Measurements from ENCODE around the gene SMYD3. TPM values are rescaled to one million over a fixed set of nuclear protein-coding genes. Genes with fewer than 3 reads are reported as not detected.

SMYD3 gene
- total RNA-seq, 6 experiments from 2014 or later = 6.3 to 10.0 (median 6.6) TPM

DNA sequence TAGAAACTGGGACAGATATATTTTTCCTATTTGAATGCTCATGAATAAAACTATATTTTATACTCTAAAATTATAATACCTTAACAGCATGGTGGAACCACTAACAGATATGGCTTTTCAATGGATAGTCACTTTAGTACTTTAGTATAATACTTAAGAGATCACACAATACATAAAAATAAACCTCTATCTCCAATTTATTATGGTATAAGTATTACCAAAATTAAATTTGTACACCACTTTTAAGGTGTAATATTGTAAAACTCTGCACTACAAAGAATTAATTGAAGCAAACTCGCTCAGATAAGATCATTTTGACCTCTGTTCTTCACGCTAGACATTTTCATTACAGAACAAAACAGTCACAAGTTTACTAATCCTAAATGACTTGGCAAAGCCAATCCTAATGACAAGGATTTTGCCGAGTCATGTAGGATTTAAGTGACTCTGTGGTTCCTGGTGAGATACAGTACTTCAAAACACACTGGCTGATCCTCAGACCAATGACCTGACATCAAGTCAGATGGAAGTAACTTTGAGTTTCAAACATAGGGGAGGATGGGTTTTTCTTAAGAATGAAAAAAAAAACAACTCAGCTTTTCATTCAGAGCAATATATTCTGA lies 200.6 kb downstream of the SMYD3 start:
- DNase-seq (no peak), ATAC-seq (no peak)
- Histone ChIP-seq H3K36me3 (no peaks in the 10 kb centered on the region), H3K4me3 (no peak overlapping the region), H3K9me3 (no peaks in the 10 kb centered on the region), H3K4me1 (peaks cover 0 to 6% (median 3%) of the 10 kb centered on the region in 4 donors), H3K27me3 (no peaks in the 10 kb centered on the region), H3K27ac (no peak overlapping the region)
- TF ChIP-seq, protein P1, sequence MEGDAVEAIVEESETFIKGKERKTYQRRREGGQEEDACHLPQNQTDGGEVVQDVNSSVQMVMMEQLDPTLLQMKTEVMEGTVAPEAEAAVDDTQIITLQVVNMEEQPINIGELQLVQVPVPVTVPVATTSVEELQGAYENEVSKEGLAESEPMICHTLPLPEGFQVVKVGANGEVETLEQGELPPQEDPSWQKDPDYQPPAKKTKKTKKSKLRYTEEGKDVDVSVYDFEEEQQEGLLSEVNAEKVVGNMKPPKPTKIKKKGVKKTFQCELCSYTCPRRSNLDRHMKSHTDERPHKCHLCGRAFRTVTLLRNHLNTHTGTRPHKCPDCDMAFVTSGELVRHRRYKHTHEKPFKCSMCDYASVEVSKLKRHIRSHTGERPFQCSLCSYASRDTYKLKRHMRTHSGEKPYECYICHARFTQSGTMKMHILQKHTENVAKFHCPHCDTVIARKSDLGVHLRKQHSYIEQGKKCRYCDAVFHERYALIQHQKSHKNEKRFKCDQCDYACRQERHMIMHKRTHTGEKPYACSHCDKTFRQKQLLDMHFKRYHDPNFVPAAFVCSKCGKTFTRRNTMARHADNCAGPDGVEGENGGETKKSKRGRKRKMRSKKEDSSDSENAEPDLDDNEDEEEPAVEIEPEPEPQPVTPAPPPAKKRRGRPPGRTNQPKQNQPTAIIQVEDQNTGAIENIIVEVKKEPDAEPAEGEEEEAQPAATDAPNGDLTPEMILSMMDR (IDR thresholded peaks at IDR 0.05) = no peak
- no peak for TF ChIP-seq POLR2A (IDR thresholded peaks at IDR 0.05)
- intact Hi-C loops (cut with DNase I) = no loop called here
- 51% methylated on average over 3 of the region's 3 CpGs for WGBS (ENCODE audit: insufficient coverage, low coverage, low lambda C conversion rate, missing lambda C conversion rate)

DNA sequence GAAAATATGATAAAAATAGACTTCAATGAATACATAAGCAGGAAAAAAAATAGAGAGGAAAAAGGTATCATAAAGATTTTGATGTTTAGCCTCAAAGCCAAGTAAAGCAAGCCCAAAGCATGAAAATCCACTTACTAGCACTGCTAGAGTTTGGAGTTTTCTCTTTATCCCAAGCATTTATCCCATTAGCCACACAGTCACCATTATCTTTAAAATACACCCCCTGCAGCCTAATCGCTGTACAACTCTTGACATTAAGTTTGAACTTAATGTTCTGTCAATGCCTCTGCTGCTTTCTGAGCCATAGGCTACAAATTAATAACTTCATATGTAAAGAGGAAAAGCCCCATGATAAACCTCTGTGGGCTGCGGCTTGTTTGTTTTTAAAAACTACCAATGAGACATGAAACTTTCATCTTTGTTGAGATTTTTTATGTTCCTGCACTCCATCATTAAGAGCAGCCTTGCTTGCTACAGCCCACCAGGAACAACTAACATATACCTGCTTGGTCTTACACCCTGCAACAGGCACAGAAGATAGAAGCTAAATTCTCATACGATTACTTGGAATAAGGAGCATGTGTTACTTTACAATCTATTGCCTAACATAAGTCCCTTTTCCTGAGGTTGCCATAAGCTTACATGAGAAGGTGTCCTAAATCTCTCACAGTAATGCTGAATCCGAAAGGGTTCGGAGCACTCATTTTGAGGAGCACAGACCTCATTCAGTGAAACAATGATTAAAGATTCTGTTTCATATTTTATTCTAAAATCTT lies 202.4 kb downstream of the SMYD3 start:
- Histone ChIP-seq H3K27ac (no peak overlapping the region), H3K27me3 (no peaks in the 10 kb centered on the region), H3K4me3 (no peak overlapping the region), H3K9me3 (no peaks in the 10 kb centered on the region), H3K4me1 (peaks cover 0 to 23% (median 7%) of the 10 kb centered on the region in 4 donors), H3K36me3 (no peaks in the 10 kb centered on the region)
- WGBS (ENCODE audit: insufficient coverage, low coverage, low lambda C conversion rate, missing lambda C conversion rate) = 91% methylated on average over 5 of the region's 5 CpGs
- no peak for TF ChIP-seq POLR2A (IDR thresholded peaks at IDR 0.05)
- TF ChIP-seq, protein P1 (IDR thresholded peaks at IDR 0.05) = no peak
- no peak for DNase-seq
- intact Hi-C loops (cut with DNase I) = no loop called here
- ATAC-seq = no peak

DNA sequence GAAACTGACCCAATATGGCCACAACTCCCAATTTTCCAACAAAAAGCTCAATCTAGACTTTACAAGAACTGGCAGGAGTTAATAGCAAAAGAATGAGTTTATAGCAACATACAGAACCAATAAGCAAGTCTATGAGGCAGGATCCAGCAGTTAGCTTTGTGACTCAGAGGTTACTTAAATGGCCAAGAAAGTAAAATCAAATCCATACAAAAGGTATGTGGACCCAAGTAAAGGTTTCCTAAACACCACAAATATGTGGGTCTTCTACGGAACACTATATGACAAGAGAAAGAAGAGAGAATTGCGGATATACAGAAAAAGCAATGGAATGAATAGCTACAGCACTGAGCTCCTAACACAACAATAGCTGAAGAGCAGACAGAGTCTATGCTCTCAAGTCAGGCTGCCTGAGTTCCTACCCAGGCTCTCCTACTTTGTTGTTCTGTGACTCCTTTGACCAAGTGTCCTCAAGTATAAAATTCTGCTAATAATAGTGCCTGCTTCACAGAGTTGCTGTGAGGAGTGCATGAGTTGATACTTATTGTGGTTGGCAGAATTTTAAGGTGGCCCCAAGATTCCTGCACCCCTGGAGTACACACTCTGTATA lies 204.3 kb downstream of the SMYD3 start:
- Histone ChIP-seq H3K4me1 (peaks cover 0 to 23% (median 7%) of the 10 kb centered on the region in 4 donors), H3K27ac (no peak overlapping the region), H3K36me3 (no peaks in the 10 kb centered on the region), H3K4me3 (no peak overlapping the region), H3K27me3 (no peaks in the 10 kb centered on the region), H3K9me3 (no peaks in the 10 kb centered on the region)
- DNase-seq = no peak
- WGBS (ENCODE audit: insufficient coverage, low coverage, low lambda C conversion rate, missing lambda C conversion rate) = 100% methylated on average over 2 of the region's 2 CpGs
- intact Hi-C loops (cut with DNase I) = no loop called here
- ATAC-seq = no peak
- TF ChIP-seq, protein P1 (IDR thresholded peaks at IDR 0.05) = no peak
- no peak for TF ChIP-seq POLR2A (IDR thresholded peaks at IDR 0.05)

DNA sequence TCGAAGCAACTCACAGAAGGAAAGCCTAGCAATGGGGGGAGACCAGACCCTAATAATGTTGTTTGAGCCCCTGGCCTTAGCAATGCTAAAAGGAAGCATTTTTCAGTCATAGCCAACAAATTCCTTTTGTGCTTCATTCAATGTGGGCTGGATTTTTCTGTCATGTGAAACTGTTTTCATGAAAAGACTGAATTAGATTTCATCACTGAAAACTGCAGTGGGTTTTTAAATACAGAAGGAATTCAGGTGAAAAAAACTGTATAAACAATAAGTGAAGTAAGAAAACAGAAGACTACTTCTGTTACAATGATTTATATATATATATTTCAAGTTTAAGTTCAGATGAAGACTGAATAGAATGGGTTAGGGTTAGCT lies 204.8 kb downstream of the SMYD3 start:
- intact Hi-C loops (cut with DNase I) = no loop called here
- peaks cover 0 to 23% (median 7%) of the 10 kb centered on the region in 4 donors for H3K4me1 ChIP-seq

More for the DNA sequence above, 204.8 kb downstream of the SMYD3 start:
- TF ChIP-seq, protein P1 (IDR thresholded peaks at IDR 0.05) = no peak
- TF ChIP-seq POLR2A (IDR thresholded peaks at IDR 0.05) = no peak
- 90% methylated on average over 1 of the region's 1 CpG for WGBS (ENCODE audit: insufficient coverage, low coverage, low lambda C conversion rate, missing lambda C conversion rate)
- Histone ChIP-seq H3K9me3 (no peaks in the 10 kb centered on the region), H3K36me3 (no peaks in the 10 kb centered on the region), H3K27me3 (no peaks in the 10 kb centered on the region), H3K27ac (no peak overlapping the region), H3K4me3 (no peak overlapping the region)
- ATAC-seq = no peak
- no peak for DNase-seq
